HCT116 (cell line): Measurements from ENCODE around the gene DAP. TPM values are rescaled to one million over a fixed set of nuclear protein-coding genes. Genes with fewer than 3 reads are reported as not detected.

Source experiments
- ATAC-seq: fragments of 200-7000 bp; cut with Tn5 transposase; 2 replicates; pipeline ENCODE4 v1.9.1; 2020; ENCODE audit warnings: mild to moderate bottlenecking, moderate library complexity
- BruUV-seq: library from RNA; stranded (reverse); fragments of 400-500 nt; replicated peaks from 2 replicates; lab custom pipeline; 2021; lab: Mats Ljungman, UMichigan
- CTCF ChIA-PET: fragments of 300-600 bp; sonication (Branson Sonifier 250); formaldehyde crosslinking; loops from one replicate; lab custom pipeline; 2021; ENCODE audit warnings: antibody characterized with exemption; lab: Charles Lee
- POLR2A ChIA-PET: fragments of 300-600, 350-600 bp; sonication (Branson Sonifier 250); formaldehyde crosslinking; loops from one replicate; lab custom pipeline; 2021; ENCODE audit warnings: antibody characterized with exemption; lab: Charles Lee
- RAD21 ChIA-PET, 2 experiments: fragments of 300-600 bp; sonication (Branson Sonifier 250); formaldehyde crosslinking; loops; one replicate each; lab custom pipeline; 2023; ENCODE audit warnings: low total read pairs in 2 of 2; ENCODE audit not compliant: uncharacterized antibody in 2 of 2, unreplicated experiment in 2 of 2, low non-redundant PET in 1 of 2; lab: Charles Lee
- DNase-seq: peaks from one replicate; pipeline ENCODE4 v3.0.0-alpha.2; 2010; ENCODE audit warnings: low read depth, low spot score
- H2AFZ ChIP-seq: fragments of 200-600 bp; shearing (Covaris generic), sonication (generic); 2 replicates; pipeline ENCODE4 v1.6.1; 2017; ENCODE audit warnings: low read depth, mixed run types, mixed read lengths, antibody characterized with exemption, low read length; ENCODE audit not compliant: poor library complexity, severe bottlenecking
- H3K27ac ChIP-seq: 2 replicates; pipeline ENCODE4 v1.5.1; 2012; ENCODE audit warnings: low read depth, low read length
- H3K27me3 ChIP-seq: fragments of 200-600 bp; sonication (generic); 2 replicates; pipeline ENCODE4 v1.6.1; 2016; ENCODE audit warnings: mixed run types, low read length, mixed read lengths; ENCODE audit not compliant: insufficient read depth
- H3K36me3 ChIP-seq, 2 experiments: fragments of 200-500 bp in 1 of 2; fragments of 200-600 bp in 1 of 2; sonication (Bioruptor generic) in 1 of 2; sonication (generic) in 1 of 2; 2 replicates each; pipeline versions ENCODE4 v1.5.1 to v1.6.1; 2014 to 2016; ENCODE audit warnings: low read length in 2 of 2, inconsistent platforms in 1 of 2, mixed read lengths in 1 of 2, mixed run types in 1 of 2; ENCODE audit not compliant: insufficient read depth in 2 of 2, control insufficient read depth in 1 of 2
- H3K4me1 ChIP-seq, 2 experiments: fragments of 200-600 bp in 1 of 2; sonication (generic) in 1 of 2; 2 replicates each; pipeline versions ENCODE4 v1.5.1 to v1.6.1; 2012 to 2017; ENCODE audit warnings: low read length in 2 of 2, inconsistent platforms in 1 of 2, mild to moderate bottlenecking in 1 of 2, mixed read lengths in 1 of 2, mixed run types in 1 of 2, moderate library complexity in 1 of 2; ENCODE audit not compliant: insufficient read depth in 2 of 2, control insufficient read depth in 1 of 2
- H3K4me2 ChIP-seq: fragments of 200-600 bp; sonication (generic); 2 replicates; pipeline ENCODE4 v1.6.1; 2017; ENCODE audit warnings: mixed run types, low read length, mixed read lengths
- H3K4me3 ChIP-seq, 2 experiments: fragments of 200-600 bp in 1 of 2; sonication (generic) in 1 of 2; replicated peaks in 1 of 2; 2 replicates each; pipeline ENCODE4 v1.5.1; 2011 to 2016; ENCODE audit warnings: low read length in 2 of 2, control low read depth in 1 of 2, low read depth in 1 of 2, mild to moderate bottlenecking in 1 of 2, mixed read lengths in 1 of 2, mixed run types in 1 of 2
- H3K79me2 ChIP-seq: fragments of 200-600 bp; sonication (generic); 2 replicates; pipeline ENCODE4 v1.6.1; 2017; ENCODE audit warnings: mild to moderate bottlenecking, mixed run types, low read length, moderate library complexity, mixed read lengths; ENCODE audit not compliant: insufficient read depth
- H3K9ac ChIP-seq: fragments of 200-600 bp; sonication (generic); 2 replicates; pipeline ENCODE4 v1.6.1; 2016; ENCODE audit warnings: low read length, mixed read lengths
- H3K9me2 ChIP-seq: fragments of 200-600 bp; sonication (generic), shearing (Covaris generic); 2 replicates; pipeline ENCODE4 v1.6.1; 2017; ENCODE audit warnings: mixed run types, mild to moderate bottlenecking, moderate library complexity; ENCODE audit not compliant: insufficient read depth
- H3K9me3 ChIP-seq, 2 experiments: fragments of 200-500 bp in 1 of 2; fragments of 200-600 bp in 1 of 2; sonication (Bioruptor generic) in 1 of 2; sonication (generic) in 1 of 2; 2 replicates each; pipeline ENCODE4 v1.6.1; 2014 to 2017; ENCODE audit warnings: low read length in 2 of 2, mixed read lengths in 2 of 2, inconsistent platforms in 1 of 2, low read depth in 1 of 2, mild to moderate bottlenecking in 1 of 2, mixed run types in 1 of 2, moderate library complexity in 1 of 2; ENCODE audit not compliant: control insufficient read depth in 1 of 2, insufficient read depth in 1 of 2
- H4K20me1 ChIP-seq: fragments of 200-600 bp; sonication (generic), shearing (Covaris generic); 2 replicates; pipeline ENCODE4 v1.6.1; 2017; ENCODE audit warnings: mixed run types, mild to moderate bottlenecking, moderate library complexity; ENCODE audit not compliant: insufficient read depth
- CBX3 ChIP-seq: IDR thresholded peaks from 2 replicates; pipeline ENCODE4 v1.6.1; 2012; ENCODE audit warnings: low read depth
- CEBPB ChIP-seq: IDR thresholded peaks from 2 replicates; pipeline ENCODE4 v1.6.1; 2012; ENCODE audit warnings: low read depth
- ELF1 ChIP-seq: IDR thresholded peaks from 2 replicates; pipeline ENCODE4 v1.6.1; 2012; ENCODE audit warnings: low read depth, borderline replicate concordance
- FOSL1 ChIP-seq: IDR thresholded peaks from 2 replicates; pipeline ENCODE4 v1.6.1; 2012; ENCODE audit warnings: low read depth
- POLR2AphosphoS5 ChIP-seq: IDR thresholded peaks from 2 replicates; pipeline ENCODE4 v1.6.1; 2011; ENCODE audit warnings: mild to moderate bottlenecking, low read depth, low read length, moderate library complexity
- SP1 ChIP-seq: IDR thresholded peaks from 2 replicates; pipeline ENCODE4 v1.6.1; 2012; ENCODE audit warnings: low read depth
- SRF ChIP-seq: IDR thresholded peaks from 2 replicates; pipeline ENCODE4 v1.6.1; 2012; ENCODE audit warnings: low read depth
- TCF7L2 ChIP-seq: IDR thresholded peaks from 2 replicates; pipeline ENCODE4 v1.7.0; 2011; ENCODE audit warnings: borderline replicate concordance, inconsistent platforms; ENCODE audit not compliant: insufficient read depth, insufficient read length; ENCODE audit errors: extremely low read depth
- ZFX ChIP-seq: fragments of 450-650 bp; IDR thresholded peaks from 2 replicates; pipeline ENCODE4 v1.6.1; 2017
- ZNF274 ChIP-seq: fragments of 200-500 bp; sonication (Bioruptor generic); IDR thresholded peaks from 2 replicates; pipeline ENCODE4 v1.6.1; 2014; ENCODE audit warnings: mild to moderate bottlenecking, low read depth, low read length, inconsistent platforms
- intact Hi-C: fragments of 100-400 bp; cut with micrococcal nuclease; formaldehyde crosslinking; loops from 2 replicates; pipeline ENCODE4 v1.10.0; 2022
- total RNA-seq: library from RNA; stranded (reverse); gene quantifications from one replicate; pipeline ENCODE4 v1.2.1, GENCODE V29; 2021; ENCODE audit not compliant: unreplicated experiment
- TF ChIP-seq, protein P1 (sequence below): IDR thresholded peaks from 2 replicates; pipeline ENCODE4 v1.6.1; 2012
- TF ChIP-seq, protein P2 (sequence below): IDR thresholded peaks from 2 replicates; pipeline ENCODE4 v1.6.1; 2012; ENCODE audit warnings: low read depth
- TF ChIP-seq, protein P3 (sequence below): IDR thresholded peaks from 2 replicates; pipeline ENCODE4 v1.6.1; 2012

The DAP gene
- total RNA-seq, 1 experiment from 2014 or later = 59.1 TPM

DNA sequence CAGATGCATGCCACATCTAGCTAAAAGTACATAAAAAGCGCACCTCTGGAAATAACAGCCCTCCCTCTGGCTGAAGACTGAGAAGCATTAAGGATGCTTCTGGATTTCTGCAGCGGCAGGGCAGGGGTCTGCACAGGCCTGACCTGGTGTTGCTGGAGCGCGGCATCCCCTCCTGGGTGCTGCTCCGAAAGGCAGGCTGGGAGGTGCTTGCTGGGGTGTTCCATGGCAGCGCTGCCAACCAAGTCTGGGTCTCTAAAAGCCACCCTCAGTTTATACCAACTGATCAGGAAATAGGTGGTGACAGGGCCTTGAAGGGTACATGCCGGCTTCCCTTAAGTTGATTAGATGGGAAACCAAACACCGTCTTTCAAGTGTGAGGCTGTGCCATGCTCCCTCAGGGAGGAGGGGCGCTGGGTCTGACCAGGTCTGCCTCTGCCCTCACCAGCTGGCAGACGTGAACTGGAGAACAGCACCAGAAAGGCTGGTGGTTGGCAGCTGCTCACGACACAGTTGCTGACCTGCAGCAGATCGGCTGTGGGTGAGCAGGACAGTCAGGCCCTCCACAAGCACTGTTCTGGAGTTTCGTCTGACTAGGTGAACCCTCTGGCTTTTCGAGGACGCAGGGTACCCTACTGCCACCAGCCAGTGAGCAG lies 81.6 kb downstream of the DAP start (continued):
- TF ChIP-seq POLR2AphosphoS5 (no peak), SRF (no peak), SP1 (no peak), TCF7L2 (no peak), ZNF274 (no peak)
- TF ChIP-seq, protein P1, sequence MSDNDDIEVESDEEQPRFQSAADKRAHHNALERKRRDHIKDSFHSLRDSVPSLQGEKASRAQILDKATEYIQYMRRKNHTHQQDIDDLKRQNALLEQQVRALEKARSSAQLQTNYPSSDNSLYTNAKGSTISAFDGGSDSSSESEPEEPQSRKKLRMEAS = no peak
- TF ChIP-seq, protein P2, sequence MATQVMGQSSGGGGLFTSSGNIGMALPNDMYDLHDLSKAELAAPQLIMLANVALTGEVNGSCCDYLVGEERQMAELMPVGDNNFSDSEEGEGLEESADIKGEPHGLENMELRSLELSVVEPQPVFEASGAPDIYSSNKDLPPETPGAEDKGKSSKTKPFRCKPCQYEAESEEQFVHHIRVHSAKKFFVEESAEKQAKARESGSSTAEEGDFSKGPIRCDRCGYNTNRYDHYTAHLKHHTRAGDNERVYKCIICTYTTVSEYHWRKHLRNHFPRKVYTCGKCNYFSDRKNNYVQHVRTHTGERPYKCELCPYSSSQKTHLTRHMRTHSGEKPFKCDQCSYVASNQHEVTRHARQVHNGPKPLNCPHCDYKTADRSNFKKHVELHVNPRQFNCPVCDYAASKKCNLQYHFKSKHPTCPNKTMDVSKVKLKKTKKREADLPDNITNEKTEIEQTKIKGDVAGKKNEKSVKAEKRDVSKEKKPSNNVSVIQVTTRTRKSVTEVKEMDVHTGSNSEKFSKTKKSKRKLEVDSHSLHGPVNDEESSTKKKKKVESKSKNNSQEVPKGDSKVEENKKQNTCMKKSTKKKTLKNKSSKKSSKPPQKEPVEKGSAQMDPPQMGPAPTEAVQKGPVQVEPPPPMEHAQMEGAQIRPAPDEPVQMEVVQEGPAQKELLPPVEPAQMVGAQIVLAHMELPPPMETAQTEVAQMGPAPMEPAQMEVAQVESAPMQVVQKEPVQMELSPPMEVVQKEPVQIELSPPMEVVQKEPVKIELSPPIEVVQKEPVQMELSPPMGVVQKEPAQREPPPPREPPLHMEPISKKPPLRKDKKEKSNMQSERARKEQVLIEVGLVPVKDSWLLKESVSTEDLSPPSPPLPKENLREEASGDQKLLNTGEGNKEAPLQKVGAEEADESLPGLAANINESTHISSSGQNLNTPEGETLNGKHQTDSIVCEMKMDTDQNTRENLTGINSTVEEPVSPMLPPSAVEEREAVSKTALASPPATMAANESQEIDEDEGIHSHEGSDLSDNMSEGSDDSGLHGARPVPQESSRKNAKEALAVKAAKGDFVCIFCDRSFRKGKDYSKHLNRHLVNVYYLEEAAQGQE = no peak

DNA sequence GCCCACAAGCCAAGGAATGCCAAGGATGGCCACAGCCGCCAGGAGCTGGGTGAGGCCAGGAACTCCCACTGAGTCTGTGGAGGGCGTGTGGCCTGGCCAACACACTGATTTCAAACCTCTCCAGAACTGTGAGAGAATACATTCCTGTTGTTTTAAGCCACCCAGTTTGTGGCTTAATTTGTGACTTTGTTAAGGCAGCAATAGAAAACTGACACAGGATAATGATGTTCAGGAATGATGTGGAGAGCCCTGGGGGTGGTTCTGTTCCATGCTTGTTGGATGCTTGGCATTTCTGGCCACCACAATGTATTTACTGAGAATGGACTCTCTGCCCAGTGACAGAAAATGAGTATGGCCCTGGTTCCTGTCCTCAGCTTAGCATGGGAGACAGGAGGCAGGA lies 82.8 kb downstream of the DAP start:
- H2AFZ ChIP-seq = no peak overlapping the region
- no peak overlapping the region for H3K27ac ChIP-seq
- H3K36me3 ChIP-seq = peaks cover 0 to 3% of the 10 kb centered on the region in 2 experiments; a peak in 2 of 4 replicates
- no peaks in the 10 kb centered on the region for H3K79me2 ChIP-seq
- BruUV-seq = no TSS peak
- RAD21 ChIA-PET = no interaction called here
- H3K27me3 ChIP-seq = no peaks in the 10 kb centered on the region
- DNase-seq = no peak
- POLR2A ChIA-PET = no interaction called here
- H3K4me2 ChIP-seq = no peak overlapping the region
- no peaks in the 10 kb centered on the region for H3K9me3 ChIP-seq
- no peaks in the 10 kb centered on the region for H4K20me1 ChIP-seq
- no peak overlapping the region for H3K9ac ChIP-seq
- no peak for ATAC-seq
- H3K4me1 ChIP-seq = no peaks in the 10 kb centered on the region
- intact Hi-C loops = no loop called here
- no peak overlapping the region for H3K4me3 ChIP-seq
- TF ChIP-seq CBX3 = no peak
- no peak for TF ChIP-seq ELF1
- TF ChIP-seq ZFX = no peak
- TF ChIP-seq, protein P3, sequence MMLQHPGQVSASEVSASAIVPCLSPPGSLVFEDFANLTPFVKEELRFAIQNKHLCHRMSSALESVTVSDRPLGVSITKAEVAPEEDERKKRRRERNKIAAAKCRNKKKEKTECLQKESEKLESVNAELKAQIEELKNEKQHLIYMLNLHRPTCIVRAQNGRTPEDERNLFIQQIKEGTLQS = no peak
- no peak for TF ChIP-seq CEBPB
- TF ChIP-seq FOSL1 = no peak
- no peaks in the 10 kb centered on the region for H3K9me2 ChIP-seq
- CTCF ChIA-PET = no interaction called here
